PFSK-1 (cell line): ENCODE results near the gene FCRL5.

ENCODE experiments used
- FOXP2 ChIP-seq: optimal IDR thresholded peaks from 2 replicates; pipeline ENCODE3; 2011; ENCODE audit warnings: borderline replicate concordance, control low read depth, inconsistent platforms; ENCODE audit not compliant: insufficient read depth; ENCODE audit errors: extremely low read length, extremely low read depth
- POLR2AphosphoS5 ChIP-seq: IDR thresholded peaks from 2 replicates; pipeline ENCODE4 v1.6.1; 2012; ENCODE audit warnings: low read depth, mild to moderate bottlenecking, control low read depth, low read length, moderate library complexity
- SIN3A ChIP-seq: IDR thresholded peaks from 2 replicates; pipeline ENCODE4 v1.6.1; 2012; ENCODE audit warnings: mild to moderate bottlenecking, low read length, moderate library complexity, borderline replicate concordance; ENCODE audit not compliant: insufficient read depth
- TAF1 ChIP-seq: IDR thresholded peaks from 2 replicates; pipeline ENCODE4 v1.6.1; 2012; ENCODE audit warnings: low read length, control low read depth, borderline replicate concordance; ENCODE audit not compliant: insufficient read depth
- TF ChIP-seq, protein P1 (sequence below), 2 experiments: IDR thresholded peaks; 2 replicates each; pipeline versions ENCODE4 v1.6.1 to v1.8.0; 2011 to 2012; ENCODE audit warnings: low read depth in 2 of 2, low read length in 2 of 2, control low read depth in 1 of 2, inconsistent platforms in 1 of 2, mild to moderate bottlenecking in 1 of 2, moderate library complexity in 1 of 2; ENCODE audit not compliant: insufficient read depth in 1 of 2

The FCRL5 gene

DNA sequence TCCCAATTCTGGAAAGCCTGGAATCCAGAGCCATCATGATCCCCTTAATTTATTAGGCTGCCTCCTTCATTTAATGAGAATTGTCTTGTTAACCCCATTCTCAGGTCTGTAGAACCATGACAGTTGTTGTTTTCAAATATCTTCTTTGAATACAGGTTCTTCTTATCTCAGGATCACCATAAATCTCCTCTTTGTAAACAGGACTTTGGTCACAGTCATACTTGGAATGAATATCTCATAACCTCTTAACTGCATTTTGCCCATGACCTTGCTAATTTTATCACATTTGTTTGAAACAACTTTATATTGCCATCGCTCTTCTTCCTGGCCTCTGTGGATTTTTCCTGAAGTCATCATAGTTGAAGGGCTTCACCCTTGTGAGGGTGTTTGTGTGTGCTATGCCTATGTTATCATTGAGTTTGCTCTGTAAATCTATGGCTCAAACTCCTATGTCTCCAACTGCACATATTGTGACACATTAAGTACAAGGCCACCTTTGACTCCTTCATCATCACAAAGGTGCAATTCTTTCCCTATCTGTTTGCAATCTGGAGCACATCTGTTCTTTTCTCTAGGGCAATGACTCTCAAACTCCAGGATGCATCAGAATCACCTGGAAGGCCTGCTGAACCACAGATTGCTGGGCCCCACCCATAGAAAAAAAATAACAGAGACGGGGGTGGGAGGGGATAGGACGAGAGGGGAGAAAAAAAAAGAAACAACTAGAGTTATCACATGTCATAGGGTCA lies 54.2 kb downstream of the FCRL5 start:
- TF ChIP-seq FOXP2 (no peak), TAF1 (no peak), SIN3A (no peak), POLR2AphosphoS5 (no peak)
- TF ChIP-seq, protein P1, sequence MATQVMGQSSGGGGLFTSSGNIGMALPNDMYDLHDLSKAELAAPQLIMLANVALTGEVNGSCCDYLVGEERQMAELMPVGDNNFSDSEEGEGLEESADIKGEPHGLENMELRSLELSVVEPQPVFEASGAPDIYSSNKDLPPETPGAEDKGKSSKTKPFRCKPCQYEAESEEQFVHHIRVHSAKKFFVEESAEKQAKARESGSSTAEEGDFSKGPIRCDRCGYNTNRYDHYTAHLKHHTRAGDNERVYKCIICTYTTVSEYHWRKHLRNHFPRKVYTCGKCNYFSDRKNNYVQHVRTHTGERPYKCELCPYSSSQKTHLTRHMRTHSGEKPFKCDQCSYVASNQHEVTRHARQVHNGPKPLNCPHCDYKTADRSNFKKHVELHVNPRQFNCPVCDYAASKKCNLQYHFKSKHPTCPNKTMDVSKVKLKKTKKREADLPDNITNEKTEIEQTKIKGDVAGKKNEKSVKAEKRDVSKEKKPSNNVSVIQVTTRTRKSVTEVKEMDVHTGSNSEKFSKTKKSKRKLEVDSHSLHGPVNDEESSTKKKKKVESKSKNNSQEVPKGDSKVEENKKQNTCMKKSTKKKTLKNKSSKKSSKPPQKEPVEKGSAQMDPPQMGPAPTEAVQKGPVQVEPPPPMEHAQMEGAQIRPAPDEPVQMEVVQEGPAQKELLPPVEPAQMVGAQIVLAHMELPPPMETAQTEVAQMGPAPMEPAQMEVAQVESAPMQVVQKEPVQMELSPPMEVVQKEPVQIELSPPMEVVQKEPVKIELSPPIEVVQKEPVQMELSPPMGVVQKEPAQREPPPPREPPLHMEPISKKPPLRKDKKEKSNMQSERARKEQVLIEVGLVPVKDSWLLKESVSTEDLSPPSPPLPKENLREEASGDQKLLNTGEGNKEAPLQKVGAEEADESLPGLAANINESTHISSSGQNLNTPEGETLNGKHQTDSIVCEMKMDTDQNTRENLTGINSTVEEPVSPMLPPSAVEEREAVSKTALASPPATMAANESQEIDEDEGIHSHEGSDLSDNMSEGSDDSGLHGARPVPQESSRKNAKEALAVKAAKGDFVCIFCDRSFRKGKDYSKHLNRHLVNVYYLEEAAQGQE (IDR thresholded peaks at IDR 0.05; ENCODE audit: insufficient read depth in 1 of 2, low read depth in 2 of 2, low read length in 2 of 2) = no peak

- TF ChIP-seq TAF1 (no peak), SIN3A (no peak), POLR2AphosphoS5 (no peak), FOXP2 (no peak)
- TF ChIP-seq, protein P1 (IDR thresholded peaks at IDR 0.05; ENCODE audit: insufficient read depth in 1 of 2, low read depth in 2 of 2, low read length in 2 of 2) = no peak
Measured at GRCh38 chr1:157497284-157497683, 55.0 kb downstream of the FCRL5 start.

- TF ChIP-seq, protein P1 (IDR thresholded peaks at IDR 0.05; ENCODE audit: insufficient read depth in 1 of 2, low read depth in 2 of 2, low read length in 2 of 2) = no peak
Measured at GRCh38 chr1:157496121-157496526, 56.2 kb downstream of the FCRL5 start.

GRCh38 chr1:157495285-157495684 lies 57.0 kb downstream of the FCRL5 start:
- TF ChIP-seq POLR2AphosphoS5 (no peak), SIN3A (no peak), TAF1 (no peak), FOXP2 (no peak)
- TF ChIP-seq, protein P1 (IDR thresholded peaks at IDR 0.05; ENCODE audit: insufficient read depth in 1 of 2, low read depth in 2 of 2, low read length in 2 of 2) = no peak

GRCh38 chr1:157494093-157494492 lies 58.2 kb downstream of the FCRL5 start:
- TF ChIP-seq, protein P1 (IDR thresholded peaks at IDR 0.05; ENCODE audit: insufficient read depth in 1 of 2, low read depth in 2 of 2, low read length in 2 of 2) = no peak
- TF ChIP-seq POLR2AphosphoS5 = no peak
- no peak for TF ChIP-seq FOXP2
- no peak for TF ChIP-seq TAF1
- TF ChIP-seq SIN3A = no peak
